Mesenteric fat pad (tissue), 1 donor: ENCODE measurements around the gene CLN5. TPM values are rescaled to one million over a fixed set of nuclear protein-coding genes. Genes with fewer than 3 reads are reported as not detected.

ENCODE experiments used
- DNase-seq: peaks from one replicate; pipeline ENCODE4 v3.0.0-alpha.2; 2020; ENCODE audit warnings: low spot score
- total RNA-seq: library from RNA; stranded (reverse); fragmentation: NEBNext Ultra II Directional; extraction: Animal tissue kit (Norgen Biotek cat#: 25700); gene quantifications from one replicate; pipeline ENCODE4 v1.2.1, GENCODE V29; 2021
- donor health status: DM: yes; HTN: yes; CAD: no.

CLN5 gene
- total RNA-seq, 1 donor from 2014 or later, result 27.2 TPM

DNA sequence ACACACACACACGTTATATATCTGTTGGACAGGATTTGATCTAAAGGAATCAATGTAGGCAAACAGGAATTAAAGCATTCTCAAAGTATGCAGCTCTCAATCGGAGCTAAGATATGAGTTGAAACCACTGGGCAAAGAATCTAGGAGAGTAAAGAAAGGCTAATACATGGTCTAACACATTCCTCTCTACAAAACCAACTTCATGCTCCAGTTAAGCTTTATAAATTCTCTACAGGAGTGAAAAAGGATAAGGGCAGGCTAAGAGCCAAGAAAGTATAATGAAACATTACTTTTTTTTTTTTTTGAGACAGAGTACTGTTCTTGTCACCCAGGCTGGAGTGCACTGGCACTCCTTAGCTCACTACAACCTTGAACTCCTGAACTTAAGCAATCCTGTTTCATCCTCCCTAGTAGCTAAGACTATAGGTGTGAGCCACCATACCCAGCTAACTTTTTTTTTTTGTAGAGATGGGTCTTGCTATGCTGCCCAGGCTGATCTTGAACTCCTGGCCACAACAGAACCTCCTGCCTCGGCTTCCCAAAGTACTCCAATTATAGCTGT lies 24.5 kb downstream of the CLN5 start:
- no peak for DNase-seq

DNA sequence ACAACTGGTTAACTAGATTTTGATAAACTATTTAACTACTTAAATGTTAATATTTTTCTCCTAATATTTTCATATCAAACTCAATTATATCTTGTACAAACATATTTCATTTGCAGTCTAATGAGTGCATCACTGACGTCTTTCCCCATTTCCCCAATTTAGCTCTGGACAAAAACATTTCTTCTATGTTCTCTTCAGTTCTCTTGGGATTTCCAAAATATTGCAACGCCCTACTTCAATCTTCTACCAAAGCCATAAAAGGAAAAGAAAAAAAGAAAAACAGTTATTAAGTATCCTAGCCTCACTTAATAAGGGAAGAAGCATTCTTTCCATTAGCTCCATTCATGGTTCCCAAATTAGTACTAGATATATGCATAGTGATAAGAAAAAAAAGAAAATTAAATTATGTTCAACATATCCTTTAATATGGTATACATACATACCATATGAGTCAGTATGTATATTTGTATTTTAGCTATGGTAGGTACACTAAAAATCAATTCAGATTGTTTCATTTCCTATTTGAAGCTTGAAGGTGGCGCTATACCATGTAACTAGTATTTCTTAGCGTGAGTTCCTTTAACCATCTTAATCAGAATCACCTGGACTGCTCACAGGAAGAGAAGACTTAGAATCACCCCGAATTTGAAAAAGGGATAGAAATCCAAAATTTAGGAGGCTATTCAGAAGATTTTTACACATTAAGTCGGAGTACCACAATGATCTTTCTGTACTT lies 25.2 kb downstream of the CLN5 start:
- DNase-seq, result no peak

DNA sequence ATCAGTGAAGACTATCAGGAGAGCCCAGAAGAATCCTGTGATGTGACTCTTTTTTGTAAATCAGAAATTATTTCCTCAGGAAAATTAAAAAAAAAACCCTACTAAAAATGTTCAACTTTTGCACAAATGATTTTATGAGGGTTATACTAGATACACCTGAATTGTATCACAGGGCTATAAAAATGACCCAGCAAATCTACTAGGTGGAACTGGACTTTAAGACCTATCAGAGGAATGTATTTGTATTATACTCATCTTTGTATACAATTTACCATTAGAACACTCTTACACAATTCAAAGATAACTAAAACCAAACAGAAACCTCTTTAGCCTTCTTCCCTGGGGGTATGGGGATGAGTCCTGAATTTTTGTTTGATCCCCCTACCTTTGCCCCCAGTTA lies 27.9 kb downstream of the CLN5 start:
- DNase-seq, result no peak

DNA sequence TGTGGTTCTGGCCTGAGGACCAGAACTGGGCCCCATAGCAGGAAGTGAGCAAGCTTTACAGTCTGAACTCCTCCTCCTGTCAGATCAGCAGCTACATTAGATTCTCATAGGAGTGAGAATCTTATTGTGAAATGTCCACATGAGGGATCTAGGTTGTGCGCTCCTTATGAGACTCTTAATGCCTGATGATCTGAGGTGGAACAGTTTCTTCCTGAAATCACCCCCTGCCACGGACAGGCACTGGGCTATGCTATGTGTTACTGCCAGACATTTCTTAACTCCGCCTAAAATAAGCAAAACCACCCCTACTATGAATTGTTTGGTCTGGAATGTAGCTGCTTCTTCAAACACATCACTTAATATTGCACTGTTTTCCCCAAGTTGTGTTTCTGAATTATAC lies 30.5 kb downstream of the CLN5 start:
- no peak for DNase-seq

DNA sequence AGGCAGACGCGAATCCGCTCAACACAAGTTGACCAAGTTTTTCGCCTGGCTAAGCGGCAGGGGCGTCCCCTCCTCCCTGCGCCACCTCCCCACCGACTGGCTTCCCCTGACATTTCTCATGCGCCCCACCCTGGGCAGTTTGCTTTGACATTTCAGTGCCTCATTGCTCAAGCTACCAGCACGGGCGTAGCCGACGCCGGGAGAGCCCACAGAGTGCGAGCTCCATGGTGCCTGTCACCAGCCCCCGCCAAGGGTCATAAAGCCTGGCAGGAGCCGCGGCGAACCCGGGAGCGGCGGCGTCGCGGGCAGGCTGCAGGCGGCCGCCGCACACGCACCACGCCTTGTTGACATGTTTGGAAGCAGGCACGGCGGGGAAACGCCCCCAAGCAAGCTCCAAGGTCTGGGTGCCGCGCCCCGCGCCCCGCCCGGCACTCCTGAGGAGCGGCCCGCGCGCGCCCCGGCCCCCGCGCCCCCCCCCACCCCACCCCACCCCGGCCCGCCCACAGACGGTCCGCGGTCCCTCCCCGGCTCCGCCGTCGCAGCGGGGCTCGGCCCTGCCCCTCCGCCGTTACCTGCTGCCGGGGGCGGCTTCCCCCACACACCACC lies 34.5 kb downstream of the CLN5 start:
- peak; percentile 93 for DNase-seq

DNA sequence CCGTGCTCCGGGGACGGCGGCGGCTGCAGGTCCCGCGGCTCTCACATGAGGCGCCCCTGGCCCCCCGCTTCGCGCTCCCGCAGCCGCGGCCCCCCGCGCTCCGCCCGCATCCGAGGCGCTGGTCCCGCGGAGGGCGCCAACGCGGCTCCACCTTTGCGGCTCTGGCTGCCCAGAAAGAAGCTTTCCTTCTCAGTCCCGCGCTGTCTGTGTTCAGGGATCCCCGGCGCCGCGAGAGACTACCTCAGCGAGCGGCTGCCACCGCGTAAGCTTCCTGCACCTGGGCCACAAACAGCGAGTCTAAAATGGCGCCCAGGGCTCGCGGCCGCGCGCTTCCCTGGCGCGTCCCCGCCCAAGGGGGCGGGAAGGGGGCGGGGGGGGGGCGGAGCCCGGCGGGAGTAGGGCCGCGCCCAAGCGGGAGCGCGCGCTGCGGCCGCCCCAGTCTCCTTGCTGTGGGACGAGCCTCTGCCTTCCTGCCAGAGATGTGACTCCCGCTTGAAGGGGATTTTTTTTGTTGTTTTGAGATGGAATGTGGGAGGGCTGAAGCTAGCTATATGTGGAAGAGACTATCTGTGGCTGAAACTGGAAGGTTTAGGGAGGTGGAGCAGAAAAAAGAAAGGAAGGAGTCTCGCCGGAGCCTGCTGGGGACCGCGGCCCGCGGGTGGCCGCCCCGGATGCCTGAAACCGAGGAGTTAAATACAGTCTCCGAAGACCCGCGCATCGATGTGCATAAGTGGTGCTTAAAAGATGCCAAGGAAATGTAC lies 35.2 kb downstream of the CLN5 start, which contains the start of gene FBXL3:
FBXL3 (minus strand) TSS at position 299 of the 761 bp plus-strand sequence. CDS start 5,299 bp downstream, outside the sequence.
- DNase-seq, result peak; percentile 95

DNA sequence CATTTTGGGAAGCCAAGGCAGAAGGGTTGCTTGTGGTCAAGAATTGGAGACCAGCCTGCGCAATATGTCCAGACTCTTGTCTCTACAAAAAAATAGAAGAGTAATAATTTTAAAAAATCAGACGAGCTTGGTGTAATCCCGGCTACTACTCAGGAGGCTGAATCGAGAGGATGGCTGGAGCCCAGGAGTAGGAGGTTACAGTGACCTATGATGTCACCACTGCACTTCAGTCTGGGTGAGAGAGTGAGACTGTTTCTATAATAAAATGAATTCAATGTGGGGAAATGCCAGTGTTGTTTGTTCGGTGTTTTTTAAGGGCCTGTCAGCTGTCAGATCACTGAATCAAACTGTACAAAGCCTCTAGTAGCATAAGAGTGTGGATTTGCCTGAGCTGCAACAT lies 36.3 kb downstream of the CLN5 start:
- no peak for DNase-seq

DNA sequence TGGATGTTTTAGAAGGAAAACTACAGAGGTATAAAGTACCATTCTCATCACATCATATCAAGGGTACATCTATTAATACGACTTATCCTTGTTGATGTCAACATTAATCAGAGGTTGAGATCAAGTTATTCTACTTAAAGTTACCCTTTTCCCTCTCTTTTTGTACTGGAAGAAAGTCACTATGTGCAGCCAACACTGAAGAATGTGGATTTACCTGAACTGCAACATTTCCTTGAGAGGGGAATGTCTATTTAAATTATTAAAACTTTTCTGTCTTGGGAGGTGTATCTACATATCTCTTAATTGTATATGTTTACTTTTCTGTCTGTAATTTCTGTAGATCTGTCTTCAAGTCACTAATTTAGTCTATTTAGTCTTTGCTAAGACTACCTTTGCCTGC lies 37.6 kb downstream of the CLN5 start:
- DNase-seq, result no peak

DNA sequence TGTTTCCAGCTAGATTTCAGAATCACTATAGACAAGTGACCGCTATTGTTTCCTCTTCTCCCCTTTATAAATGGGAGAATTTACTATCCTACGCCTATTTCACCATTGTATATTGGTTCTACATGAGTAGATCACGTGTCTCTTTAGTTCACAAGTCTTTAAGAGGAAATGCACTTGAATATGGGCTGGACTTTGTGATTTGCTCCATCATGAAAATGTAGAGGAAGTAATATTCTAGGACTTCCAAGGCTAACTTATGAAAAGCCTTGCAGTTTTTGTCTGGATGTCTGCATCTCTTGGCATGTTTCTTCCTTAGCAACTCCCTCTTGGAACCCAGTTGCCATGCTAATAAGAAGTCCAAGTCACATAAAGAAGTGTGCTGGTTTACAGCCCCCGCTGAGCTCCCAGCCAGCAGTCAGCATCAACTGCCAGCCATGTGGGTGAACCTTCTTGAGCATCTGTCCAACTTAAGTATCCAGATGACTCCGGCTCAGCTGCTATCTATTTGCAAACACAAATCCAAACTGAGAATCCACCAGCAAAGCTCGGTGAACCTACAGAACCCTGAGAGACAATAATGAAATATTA lies 39.9 kb downstream of the CLN5 start:
- no peak for DNase-seq

DNA sequence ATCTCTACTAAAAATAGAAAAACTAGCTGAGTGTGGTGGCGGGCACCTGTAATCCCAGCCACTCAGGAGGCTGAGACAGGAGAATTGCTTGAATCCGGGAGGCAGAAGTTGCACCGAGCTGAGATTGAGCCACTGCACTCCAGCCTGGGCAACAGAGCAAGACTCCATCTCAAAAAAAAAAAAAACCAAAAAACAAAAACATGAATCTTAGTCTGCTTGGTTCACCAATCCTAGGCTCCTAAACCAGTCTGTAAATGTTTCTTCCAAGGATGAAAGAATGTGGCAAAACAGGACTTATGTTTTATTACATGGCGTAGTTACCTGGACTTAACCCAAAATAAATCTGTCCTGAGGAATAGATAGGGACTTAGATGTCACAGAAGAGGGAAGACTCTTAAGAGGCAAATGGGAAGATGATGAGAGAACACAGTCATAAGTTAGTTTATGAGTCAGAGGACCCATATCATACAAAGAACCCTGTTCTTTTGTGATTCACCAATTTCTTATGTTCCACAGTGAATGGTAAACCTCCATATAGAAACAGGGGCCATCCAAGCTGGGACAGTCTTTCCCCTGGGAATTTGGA lies 41.9 kb downstream of the CLN5 start:
- no peak for DNase-seq

DNA sequence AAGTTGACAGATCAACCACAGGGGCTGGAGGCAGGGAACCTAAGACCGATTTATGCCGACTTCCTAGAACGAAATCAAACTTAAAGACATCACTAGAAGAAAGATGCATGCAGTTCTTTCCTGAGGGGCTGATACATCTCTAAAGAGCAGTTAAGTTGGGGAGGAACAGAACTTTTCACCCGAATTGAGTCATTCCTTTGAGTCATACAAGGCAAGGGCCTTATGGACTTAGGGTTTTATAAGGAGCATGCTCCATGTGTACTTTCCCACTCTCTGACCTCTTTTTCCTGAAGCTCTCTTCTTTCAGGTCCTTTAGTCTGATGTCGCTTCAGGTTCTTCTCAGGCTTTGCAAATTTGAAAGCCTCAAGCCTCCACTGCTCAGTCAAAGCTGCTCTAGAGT lies 43.0 kb downstream of the CLN5 start:
- DNase-seq, result no peak

DNA sequence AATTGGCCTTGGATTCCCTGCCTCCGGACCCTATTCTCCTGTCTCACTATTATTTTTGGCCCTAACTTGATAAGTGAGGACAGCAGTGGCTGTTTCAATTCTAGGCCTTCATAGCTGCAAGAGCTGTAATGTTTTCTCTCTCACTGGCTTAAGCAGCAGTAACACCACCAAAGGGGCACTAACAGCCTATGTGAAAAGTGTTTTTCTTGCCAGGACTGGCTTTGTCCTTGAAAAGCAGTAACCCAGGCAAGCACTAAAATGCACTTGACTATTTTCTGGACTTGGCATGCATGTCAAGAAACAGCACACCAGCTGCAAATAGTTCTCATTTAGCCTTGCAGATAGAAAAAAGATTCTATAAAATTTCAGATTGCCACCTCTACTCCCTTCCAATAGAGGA lies 44.4 kb downstream of the CLN5 start:
- no peak for DNase-seq

DNA sequence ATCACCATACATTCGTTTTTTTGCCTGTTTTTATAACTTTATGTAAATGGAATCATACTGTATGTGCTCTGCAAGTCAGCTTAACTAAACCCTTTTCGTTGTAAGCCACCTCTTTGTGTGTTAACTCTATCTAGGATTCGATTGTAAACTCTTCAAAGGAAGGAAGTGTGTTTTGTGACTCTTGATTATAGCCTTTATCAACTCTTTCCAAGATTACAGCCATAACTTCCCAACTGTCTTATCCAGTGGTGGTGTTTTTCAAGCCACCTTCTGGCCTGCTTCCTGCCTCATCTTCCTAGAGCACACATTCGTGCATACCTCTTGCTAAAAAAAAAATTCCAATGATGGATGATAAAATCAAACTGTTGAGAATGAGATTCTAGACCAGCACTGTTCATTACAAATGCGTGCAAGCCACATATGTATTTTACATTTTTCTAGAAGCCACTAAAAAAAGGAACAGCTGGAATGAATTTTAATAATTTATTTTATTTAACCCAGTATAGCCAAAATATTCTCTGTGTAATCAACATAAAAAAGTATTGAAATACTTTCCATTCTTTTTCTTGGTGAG lies 47.1 kb downstream of the CLN5 start:
- DNase-seq, result no peak

DNA sequence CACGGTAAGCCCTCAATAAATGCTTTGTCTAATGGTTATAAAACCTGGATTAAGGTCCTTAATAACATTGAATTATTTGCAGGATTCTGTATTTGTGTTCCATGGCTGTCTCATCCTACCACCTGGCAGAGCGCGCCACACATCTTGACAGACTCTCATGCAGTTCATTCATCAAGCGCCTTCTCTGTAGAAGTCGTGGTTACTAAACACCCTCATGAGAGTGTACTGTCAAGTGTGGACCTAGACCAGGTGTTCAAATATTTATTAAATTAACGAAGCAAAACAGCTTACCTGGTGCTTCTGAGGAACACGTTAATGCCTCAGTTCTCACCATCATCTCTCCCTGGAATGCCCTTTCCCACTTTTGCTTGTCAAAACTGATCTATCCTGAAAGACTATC lies 48.2 kb downstream of the CLN5 start:
- DNase-seq, result no peak

DNA sequence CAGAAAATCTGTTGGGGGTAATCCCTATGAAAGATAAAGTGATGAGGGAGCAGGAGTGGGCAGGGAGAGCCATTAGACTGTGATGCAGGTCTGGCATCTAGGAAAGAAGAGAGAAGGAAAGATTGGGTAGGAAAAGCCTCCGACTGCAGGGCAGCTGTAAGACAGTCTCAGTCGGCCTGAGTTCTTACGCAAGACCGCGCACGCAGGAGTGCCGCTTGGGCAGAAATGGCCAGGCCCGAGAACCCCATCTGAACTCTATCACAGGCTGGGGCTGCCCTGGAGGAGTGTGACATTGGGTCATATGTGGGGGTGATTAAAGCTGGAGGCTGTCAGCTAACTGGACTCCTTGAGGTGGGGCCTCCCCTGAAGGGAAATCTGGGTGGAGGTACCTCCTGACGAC lies 49.0 kb downstream of the CLN5 start:
- DNase-seq, result no peak

DNA sequence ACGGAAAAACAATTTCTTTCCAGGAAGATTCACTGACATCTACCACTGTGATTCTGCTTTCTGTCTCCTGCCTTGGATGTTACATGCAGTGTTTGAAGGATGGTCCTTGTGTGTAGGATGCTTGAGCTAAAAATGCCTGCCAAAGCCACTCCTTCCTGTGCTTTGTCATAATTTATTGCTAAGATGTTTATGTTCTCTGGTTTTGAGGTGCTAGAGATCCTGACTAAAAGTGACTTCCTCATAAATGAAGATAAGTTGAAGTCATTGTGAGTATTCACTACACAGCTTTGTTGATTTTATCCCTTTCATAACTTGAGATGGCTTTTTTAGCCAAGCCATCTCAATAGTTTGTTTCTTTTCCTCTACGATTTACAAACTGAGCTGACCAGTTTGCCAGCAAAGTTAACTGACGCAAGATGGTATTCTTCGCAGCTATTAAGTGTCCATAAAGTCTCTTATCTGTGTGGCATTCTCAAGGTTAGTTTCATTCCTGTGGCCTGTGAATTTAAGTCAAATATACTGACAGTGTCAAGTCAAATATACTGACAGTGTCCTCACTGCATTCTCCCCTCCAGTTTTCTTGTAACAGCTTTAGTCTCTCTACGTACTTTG lies 50.8 kb downstream of the CLN5 start:
- DNase-seq, result no peak

DNA sequence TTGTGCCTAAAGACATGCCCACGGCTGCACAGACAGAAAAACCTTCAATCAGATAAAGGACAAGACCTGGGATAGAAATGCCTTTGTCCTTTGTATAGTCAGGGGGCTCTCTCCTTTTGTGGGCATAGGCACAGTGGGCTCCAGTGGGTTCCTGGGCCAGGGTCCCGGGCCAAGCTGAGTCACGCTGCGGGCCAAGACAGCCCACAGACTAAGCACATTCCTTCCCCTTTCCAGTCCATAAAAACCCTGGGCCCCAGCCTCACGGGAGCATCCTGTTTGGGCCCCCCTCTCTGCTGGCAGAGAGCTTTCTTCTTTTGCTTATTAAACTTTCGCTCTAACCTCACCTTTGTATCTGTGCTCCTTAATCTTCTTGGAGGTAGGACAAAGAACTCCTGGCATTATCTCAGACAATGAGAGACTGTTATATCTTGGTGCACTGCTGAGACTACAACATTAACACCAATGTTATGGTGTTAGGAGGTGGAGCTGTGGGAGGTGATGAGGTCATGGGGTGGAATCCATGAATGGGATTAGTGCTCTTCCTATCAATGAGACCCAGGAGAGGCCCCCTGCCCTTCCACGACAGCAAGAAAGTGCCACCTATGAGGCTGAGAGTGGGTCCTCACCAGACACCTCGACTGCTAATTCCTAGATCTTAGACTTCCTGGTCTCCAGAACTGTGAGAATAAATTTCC lies 55.9 kb downstream of the CLN5 start:
- no peak for DNase-seq

DNA sequence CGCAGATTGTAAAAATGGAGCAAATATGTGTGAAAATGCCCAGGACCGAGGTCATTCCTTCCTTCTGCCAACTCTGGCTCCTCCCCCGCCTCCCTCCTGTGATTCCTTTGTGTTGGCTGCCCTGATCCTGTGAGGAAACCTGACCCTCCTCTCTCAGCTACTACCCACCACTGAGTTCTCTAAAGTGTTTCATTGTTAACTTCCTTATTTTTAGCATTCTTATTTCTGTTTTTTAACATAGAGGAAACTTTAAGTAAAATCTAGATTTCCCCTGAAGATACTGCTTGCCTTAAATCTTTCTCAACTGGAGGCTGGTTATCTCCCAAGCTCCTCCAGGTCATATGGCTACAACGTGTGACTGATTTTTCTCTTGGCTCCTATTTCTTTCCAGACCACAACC lies 56.8 kb downstream of the CLN5 start:
- no peak for DNase-seq

DNA sequence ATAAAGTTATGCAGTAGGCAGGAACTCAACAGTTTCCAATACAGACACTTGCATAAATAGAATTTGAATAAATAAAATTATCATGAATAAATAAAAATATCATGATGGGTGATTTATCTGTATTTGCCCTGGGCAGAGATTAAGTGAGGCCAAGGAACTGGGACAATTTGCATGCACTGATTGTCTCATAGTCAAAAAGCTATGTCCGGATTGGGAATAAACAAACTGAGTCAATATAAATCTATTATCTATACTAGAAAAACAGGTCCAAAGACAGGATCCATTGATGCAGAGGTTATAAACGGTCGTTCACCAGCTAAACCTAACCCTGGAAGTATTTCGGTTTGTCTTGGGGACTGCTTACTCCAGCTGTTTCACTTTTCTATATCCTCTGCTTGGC lies 61.3 kb downstream of the CLN5 start:
- DNase-seq, result no peak
